Peyer's patch (tissue), 4 donors: ENCODE measurements around the gene PPP1R36. TPM values are rescaled to one million over a fixed set of nuclear protein-coding genes. Genes with fewer than 3 reads are reported as not detected.
"Not testable (repeated sequence)": the region's sequence is repeated elsewhere in the genome, so short reads cannot be mapped to it uniquely, and the experiment has no call there.

Experiments
- DNase-seq, 3 donors: peaks; one replicate each; pipeline ENCODE4 v3.0.0-alpha.2; 2017 to 2019
- H3K27ac ChIP-seq, 4 donors: fragments of 200-600 bp; sonication (generic); one replicate each; pipeline ENCODE4 v1.5.1; 2016 to 2019
- H3K27me3 ChIP-seq, 2 donors: fragments of 200-600 bp; sonication (generic); one replicate each; pipeline ENCODE4 v1.5.1; 2019
- H3K36me3 ChIP-seq, 3 donors: fragments of 200-600 bp; sonication (generic); one replicate each; pipeline ENCODE4 v1.5.1; 2016 to 2019
- H3K4me1 ChIP-seq, 4 donors: fragments of 200-600 bp; sonication (generic); one replicate each; pipeline ENCODE4 v1.5.1; 2016 to 2019
- H3K4me3 ChIP-seq, 4 donors: fragments of 200-600 bp; sonication (generic); 1 replicate in 3 of 4; 2 replicates in 1 of 4; pipeline ENCODE4 v1.5.1; 2016 to 2019; ENCODE audit warnings: mild to moderate bottlenecking in 1 of 4
- H3K9me3 ChIP-seq, 4 donors: fragments of 200-600 bp; sonication (generic); one replicate each; pipeline ENCODE4 v1.5.1; 2016 to 2019; ENCODE audit warnings: mild to moderate bottlenecking in 1 of 4
- CTCF ChIP-seq, 6 experiments: fragments of 450-650 bp in 4 of 6; fragments of 200-600 bp in 2 of 6; sonication (generic) in 1 of 6; IDR thresholded peaks; one replicate each; pipeline ENCODE4 v1.5.1; 2017 to 2019; ENCODE audit warnings: antibody characterized with exemption in 6 of 6, mild to moderate bottlenecking in 3 of 6, moderate library complexity in 1 of 6
- POLR2A ChIP-seq, 2 donors: fragments of 450-650 bp; IDR thresholded peaks; one replicate each; pipeline ENCODE4 v1.5.1; 2017; ENCODE audit warnings: antibody characterized with exemption in 2 of 2, mild to moderate bottlenecking in 2 of 2, moderate library complexity in 2 of 2
- total RNA-seq, 4 donors: library from RNA; depleted of rRNA; stranded (reverse); fragments of >200 nt; gene quantifications; one replicate each; pipeline ENCODE4 v1.1.0, GENCODE V29; 2016

Gene PPP1R36
- total RNA-seq, 4 donors from 2014 or later = 1.9 to 7.4 (median 2.1) TPM; not detected in 1

DNA sequence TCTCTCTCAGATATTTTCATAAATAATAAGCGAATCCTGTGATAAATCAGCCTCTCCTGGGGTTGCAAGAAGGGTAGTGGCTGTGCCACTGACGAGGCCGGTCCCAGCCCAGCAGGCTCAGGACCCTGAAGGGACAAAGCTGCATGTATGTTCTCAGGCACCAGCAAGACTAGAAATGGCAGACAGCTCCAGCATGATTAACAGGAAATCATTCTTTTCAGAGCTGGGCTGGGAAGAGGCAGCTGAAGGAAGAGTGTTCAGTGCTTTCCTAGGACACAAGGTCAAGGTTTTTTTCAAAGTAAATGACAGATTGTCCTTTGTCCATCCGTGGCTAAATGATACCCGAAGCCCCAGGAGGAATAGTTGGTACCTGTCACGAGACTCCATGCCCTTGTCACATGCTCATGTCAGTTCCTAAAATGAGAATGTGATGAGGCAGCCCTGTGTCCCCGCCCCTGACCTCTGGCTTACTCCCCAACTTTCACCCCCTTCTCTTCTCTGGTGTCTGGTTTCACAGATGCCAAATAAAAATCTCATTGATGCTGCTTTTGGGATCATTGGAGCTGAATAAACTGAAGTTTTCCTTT lies 65.1 kb downstream of the PPP1R36 start:
- no peak for DNase-seq
- Histone ChIP-seq H3K9me3 (no peaks in the 10 kb centered on the region), H3K4me1 (no peaks in the 10 kb centered on the region), H3K36me3 (no peaks in the 10 kb centered on the region), H3K27me3 (no peaks in the 10 kb centered on the region), H3K4me3 (no peak overlapping the region), H3K27ac (peak overlapping the region in 1 of 4 donors; percentile 28)
- no peak for TF ChIP-seq CTCF (IDR thresholded peaks at IDR 0.05)
- no peak for TF ChIP-seq POLR2A (IDR thresholded peaks at IDR 0.05)

GRCh38 chr14:64617872-64618408 lies 68.2 kb downstream of the PPP1R36 start:
- not testable (repeated sequence) for H3K4me3 ChIP-seq, H3K4me1 ChIP-seq, H3K9me3 ChIP-seq, DNase-seq, H3K27ac ChIP-seq, H3K27me3 ChIP-seq, H3K36me3 ChIP-seq

- no peak for TF ChIP-seq CTCF (IDR thresholded peaks at IDR 0.05)
- TF ChIP-seq POLR2A (IDR thresholded peaks at IDR 0.05) = no peak
- no peaks in the 10 kb centered on the region for H3K4me1 ChIP-seq
- no peaks in the 10 kb centered on the region for H3K9me3 ChIP-seq
- no peak overlapping the region for H3K4me3 ChIP-seq
- DNase-seq = no peak
- H3K27me3 ChIP-seq = no peaks in the 10 kb centered on the region
- no peak overlapping the region for H3K27ac ChIP-seq
- H3K36me3 ChIP-seq = no peaks in the 10 kb centered on the region
These were observed 71.1 kb downstream of the PPP1R36 start for GRCh38 chr14:64620910-64621309.

GRCh38 chr14:64623554-64624165 lies 73.9 kb downstream of the PPP1R36 start:
- DNase-seq = no peak
- no peak overlapping the region for H3K27ac ChIP-seq
- no peaks in the 10 kb centered on the region for H3K9me3 ChIP-seq
- TF ChIP-seq CTCF (IDR thresholded peaks at IDR 0.05) (no peak), POLR2A (IDR thresholded peaks at IDR 0.05) (no peak)
- no peak overlapping the region for H3K4me3 ChIP-seq
- H3K27me3 ChIP-seq = no peaks in the 10 kb centered on the region
- no peaks in the 10 kb centered on the region for H3K4me1 ChIP-seq
- H3K36me3 ChIP-seq = no peaks in the 10 kb centered on the region

DNA sequence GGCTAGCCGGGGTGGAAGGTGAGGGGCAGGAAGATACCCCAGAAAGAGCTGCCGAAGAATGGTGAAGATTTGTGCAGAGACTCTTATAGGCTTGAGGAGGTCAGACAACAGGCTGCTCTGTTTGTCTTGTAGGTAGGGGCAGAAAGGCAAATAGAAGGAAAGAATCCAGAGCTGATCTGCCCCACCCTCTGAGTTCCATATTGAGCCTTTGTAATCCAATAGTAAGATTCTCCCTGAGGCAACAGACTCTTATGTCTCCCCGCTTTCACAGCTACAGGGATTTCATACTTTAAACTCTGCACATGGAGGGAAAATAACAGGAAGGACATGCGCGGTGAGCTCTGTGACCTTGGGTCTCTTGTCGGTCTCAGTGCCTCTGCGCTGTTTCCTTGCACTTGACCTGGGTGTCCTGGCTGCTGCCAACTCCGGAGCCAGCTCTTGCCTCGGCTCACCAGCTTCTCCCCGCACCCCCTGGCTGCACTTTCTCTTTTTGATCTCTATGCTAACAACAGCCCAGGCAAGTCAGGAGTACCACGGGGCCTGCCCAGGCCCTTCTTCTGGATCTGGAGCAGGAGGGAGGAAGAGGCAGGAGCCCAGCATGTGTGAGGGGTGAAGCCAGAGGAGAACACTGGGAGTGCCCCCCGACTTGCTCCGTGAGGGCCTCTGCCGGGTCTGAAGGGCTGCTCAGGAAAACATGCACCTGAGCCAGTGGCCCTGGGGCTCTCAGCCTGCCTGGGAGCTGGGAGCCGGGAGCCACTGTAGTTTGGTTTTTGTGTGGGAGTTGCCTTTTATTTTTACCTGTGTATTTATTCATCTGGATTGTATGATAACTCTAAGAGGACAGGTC lies 75.8 kb downstream of the PPP1R36 start:
- Histone ChIP-seq H3K9me3 (no peaks in the 10 kb centered on the region), H3K4me3 (no peak overlapping the region), H3K27ac (peak overlapping the region in 2 of 4 donors; percentile 15 to 36), H3K36me3 (no peaks in the 10 kb centered on the region), H3K27me3 (no peaks in the 10 kb centered on the region), H3K4me1 (no peaks in the 10 kb centered on the region)
- DNase-seq = peak in 1 of 3 donors; percentile 56
- TF ChIP-seq POLR2A (IDR thresholded peaks at IDR 0.05) (no peak), CTCF (IDR thresholded peaks at IDR 0.05) (no peak)
